ENCODE measurements around the gene SMAD2. TPM values are rescaled to one million over a fixed set of nuclear protein-coding genes. Genes with fewer than 3 reads are reported as not detected.

SMAD2 gene
- total RNA-seq, 1 experiment from 2014 or later, result 167 TPM

- POLR2A ChIA-PET, result interaction anchor here (1.8 kb wide), 1 partner anchor 11 kb away, joined by 4 read pairs; no protein-coding TSS in a partner anchor
- no peak for TF ChIP-seq CTCF (IDR thresholded peaks at IDR 0.05; ENCODE audit: unreplicated experiment)
- Mint-ChIP-seq H3K4me3 (ENCODE audit: unreplicated experiment) (peak overlapping the region; percentile 36), H3K36me3 (ENCODE audit: insufficient read depth, unreplicated experiment) (peaks cover 20% of the 10 kb centered on the region), H3K27ac (ENCODE audit: low read depth, unreplicated experiment) (peak overlapping the region; percentile 67), H3K4me1 (ENCODE audit: insufficient read depth, unreplicated experiment) (peaks cover 25% of the 10 kb centered on the region), H3K9me3 (ENCODE audit: unreplicated experiment) (no peaks in the 10 kb centered on the region), H3K27me3 (ENCODE audit: insufficient read depth, unreplicated experiment) (no peaks in the 10 kb centered on the region)
- intact Hi-C loops (cut with micrococcal nuclease), result loop anchor here (1.0 kb wide), 1 partner anchor 49 kb away; no protein-coding TSS in a partner anchor
- no TSS peak for BruUV-seq (replicated peaks)
- peak; percentile 53 for DNase-seq (ENCODE audit: unreplicated experiment)
- CTCF ChIA-PET, result interaction anchor here (0.7 kb wide), 1 partner anchor 126 kb away, joined by 3 read pairs; no protein-coding TSS in a partner anchor
Observed at GRCh38 chr18:47881752-47882455, 48.6 kb downstream of the SMAD2 start.

DNA sequence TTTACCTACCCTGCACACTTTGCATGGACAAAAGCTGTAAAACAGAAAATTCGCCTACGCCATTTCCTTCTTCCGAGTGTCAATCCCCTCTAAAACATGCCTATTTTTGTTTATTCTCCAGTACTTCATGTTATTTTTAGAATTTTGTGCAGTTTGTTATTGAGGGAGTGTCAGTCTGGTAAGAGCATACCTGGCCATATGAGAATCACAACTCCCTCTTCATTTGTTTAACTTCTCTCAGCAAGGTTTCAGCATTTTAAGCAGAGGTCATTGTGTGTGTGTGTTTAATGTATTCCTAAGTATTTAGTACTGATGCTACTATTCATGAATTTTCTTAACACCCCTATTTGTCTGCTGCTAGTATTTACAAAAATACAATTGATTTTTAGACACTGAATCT, 49.4 kb downstream of the SMAD2 start:
- peaks cover 25% of the 10 kb centered on the region for H3K4me1 Mint-ChIP-seq (ENCODE audit: insufficient read depth, unreplicated experiment)

GRCh38 chr18:47877892-47878291, 52.6 kb downstream of the SMAD2 start:
- intact Hi-C loops (cut with micrococcal nuclease), result no loop called here
- peaks cover 9% of the 10 kb centered on the region for H3K36me3 Mint-ChIP-seq (ENCODE audit: insufficient read depth, unreplicated experiment)
- POLR2A ChIA-PET, result interaction anchor here (1.0 kb wide), 1 partner anchor 17 kb away, joined by 3 read pairs; no protein-coding TSS in a partner anchor
- DNase-seq (ENCODE audit: unreplicated experiment), result no peak
- TF ChIP-seq CTCF (IDR thresholded peaks at IDR 0.05; ENCODE audit: unreplicated experiment), result no peak
- BruUV-seq (replicated peaks), result no TSS peak
- H3K27ac Mint-ChIP-seq (ENCODE audit: low read depth, unreplicated experiment), result no peak overlapping the region
- peaks cover 12% of the 10 kb centered on the region for H3K4me1 Mint-ChIP-seq (ENCODE audit: insufficient read depth, unreplicated experiment)
- H3K4me3 Mint-ChIP-seq (ENCODE audit: unreplicated experiment), result no peak overlapping the region
- CTCF ChIA-PET, result interaction anchor here (0.7 to 0.8 kb wide), 2 partner anchors 154 to 569 kb away, joined by 3 read pairs; no protein-coding TSS in a partner anchor
- no peaks in the 10 kb centered on the region for H3K9me3 Mint-ChIP-seq (ENCODE audit: unreplicated experiment)
- no peaks in the 10 kb centered on the region for H3K27me3 Mint-ChIP-seq (ENCODE audit: insufficient read depth, unreplicated experiment)

More for the DNA sequence above, 49.4 kb downstream of the SMAD2 start:
- no peak for DNase-seq (ENCODE audit: unreplicated experiment)
- ChIA-PET POLR2A (no interaction called here), CTCF (interaction anchor here (0.7 kb wide), 1 partner anchor 127 kb away, joined by 3 read pairs; no protein-coding TSS in a partner anchor)
- no peaks in the 10 kb centered on the region for H3K9me3 Mint-ChIP-seq (ENCODE audit: unreplicated experiment)
- H3K27me3 Mint-ChIP-seq (ENCODE audit: insufficient read depth, unreplicated experiment), result no peaks in the 10 kb centered on the region
- no peak for TF ChIP-seq CTCF (IDR thresholded peaks at IDR 0.05; ENCODE audit: unreplicated experiment)
- intact Hi-C loops (cut with micrococcal nuclease), result no loop called here
- H3K4me3 Mint-ChIP-seq (ENCODE audit: unreplicated experiment), result no peak overlapping the region
- H3K27ac Mint-ChIP-seq (ENCODE audit: low read depth, unreplicated experiment), result no peak overlapping the region
- H3K36me3 Mint-ChIP-seq (ENCODE audit: insufficient read depth, unreplicated experiment), result peaks cover 12% of the 10 kb centered on the region
- no TSS peak for BruUV-seq (replicated peaks)

DNA sequence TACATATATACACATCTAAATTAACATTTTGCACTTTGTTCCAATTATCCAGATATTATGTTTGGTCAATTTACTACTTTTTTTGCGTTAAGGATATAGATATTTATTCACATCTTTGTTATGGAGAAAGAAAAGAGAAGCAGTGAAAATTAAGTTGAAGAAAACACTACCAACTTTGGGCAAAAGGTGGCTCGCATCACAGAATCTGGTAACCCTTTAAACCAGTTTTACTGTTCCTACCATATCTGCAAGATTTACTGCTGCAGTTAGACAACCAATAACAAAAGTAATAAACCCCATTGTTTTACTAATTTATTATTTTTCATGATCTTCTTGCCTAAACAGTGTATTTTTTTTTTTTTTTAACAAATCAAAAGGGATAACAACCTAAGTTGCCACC, 53.6 kb downstream of the SMAD2 start:
- ChIA-PET CTCF (interaction anchor here (0.5 to 0.6 kb wide), 2 partner anchors 661 to 1836 kb away, joined by 3 read pairs; no protein-coding TSS in a partner anchor), POLR2A (interaction anchor here (1.7 kb wide), 1 partner anchor 53 kb away, joined by 5 read pairs; the partner anchor contains the start of gene SMAD2)
- no peak overlapping the region for H3K4me3 Mint-ChIP-seq (ENCODE audit: unreplicated experiment)
- no peaks in the 10 kb centered on the region for H3K9me3 Mint-ChIP-seq (ENCODE audit: unreplicated experiment)
- H3K27ac Mint-ChIP-seq (ENCODE audit: low read depth, unreplicated experiment), result no peak overlapping the region
- no TSS peak for BruUV-seq (replicated peaks)
- peaks cover 9% of the 10 kb centered on the region for H3K4me1 Mint-ChIP-seq (ENCODE audit: insufficient read depth, unreplicated experiment)
- TF ChIP-seq CTCF (IDR thresholded peaks at IDR 0.05; ENCODE audit: unreplicated experiment), result no peak
- H3K27me3 Mint-ChIP-seq (ENCODE audit: insufficient read depth, unreplicated experiment), result no peaks in the 10 kb centered on the region
- DNase-seq (ENCODE audit: unreplicated experiment), result no peak
- peaks cover 14% of the 10 kb centered on the region for H3K36me3 Mint-ChIP-seq (ENCODE audit: insufficient read depth, unreplicated experiment)
- intact Hi-C loops (cut with micrococcal nuclease), result no loop called here
